CD4-positive, alpha-beta T cell (primary cell): ENCODE data around the gene MXI1. TPM values are rescaled to one million over a fixed set of nuclear protein-coding genes. Genes with fewer than 3 reads are reported as not detected.

Source experiments
- ATAC-seq: fragments of 200-7000 bp; cut with Tn5 transposase; one replicate; pipeline ENCODE4 v1.10.0; 2022; ENCODE audit warnings: mild to moderate bottlenecking; ENCODE audit not compliant: poor library complexity
- CTCF ChIA-PET: fragments of 350-600 bp; sonication (Branson Sonifier 250); formaldehyde crosslinking; loops from one replicate; lab custom pipeline; 2021; ENCODE audit warnings: antibody characterized with exemption, inconsistent platforms; lab: Charles Lee
- POLR2A ChIA-PET: fragments of 350-600 bp; sonication (Branson Sonifier 250); formaldehyde crosslinking; loops from one replicate; lab custom pipeline; 2021; ENCODE audit warnings: antibody characterized with exemption, inconsistent platforms; lab: Charles Lee
- DNase-seq, 14 experiments: peaks; one replicate each; pipeline ENCODE4 v3.0.0-alpha.2; 2013 to 2020; ENCODE audit warnings: mixed read lengths in 2 of 14
- H3K27ac ChIP-seq, 2 donors: one replicate each; pipeline versions ENCODE4 v1.5.1 to v1.7.0; 2013; ENCODE audit warnings: low read length in 2 of 2, low read depth in 1 of 2, mild to moderate bottlenecking in 1 of 2
- H3K27me3 ChIP-seq, 2 experiments: 1 replicate in 1 of 2; 2 replicates in 1 of 2; pipeline versions ENCODE4 v1.6.1 to v1.7.0; 2013; ENCODE audit warnings: low read length in 2 of 2, control low read depth in 1 of 2, mild to moderate bottlenecking in 1 of 2, moderate library complexity in 1 of 2; ENCODE audit not compliant: insufficient read depth in 2 of 2, control insufficient read depth in 1 of 2
- H3K36me3 ChIP-seq: one replicate; pipeline ENCODE4 v1.6.1; 2013; ENCODE audit warnings: low read length, control low read depth; ENCODE audit not compliant: insufficient read depth
- H3K4me1 ChIP-seq: one replicate; pipeline ENCODE4 v1.6.1; 2013; ENCODE audit warnings: low read length, control low read depth; ENCODE audit not compliant: insufficient read depth
- H3K4me3 ChIP-seq: one replicate; pipeline ENCODE4 v1.5.1; 2013; ENCODE audit warnings: mild to moderate bottlenecking, low read length, moderate library complexity
- H3K9me3 ChIP-seq, 2 experiments: 1 replicate in 1 of 2; 2 replicates in 1 of 2; pipeline versions ENCODE4 v1.6.1 to v1.7.0; 2013; ENCODE audit warnings: low read length in 2 of 2, mild to moderate bottlenecking in 2 of 2, control low read depth in 1 of 2, moderate library complexity in 1 of 2; ENCODE audit not compliant: control insufficient read depth in 1 of 2, insufficient read depth in 1 of 2
- H3K27ac Mint-ChIP-seq: one replicate; pipeline ENCODE4 v1.8.0; 2020; ENCODE audit warnings: mixed read lengths
- H3K27me3 Mint-ChIP-seq: one replicate; pipeline ENCODE4 v1.8.0; 2021; ENCODE audit warnings: mixed read lengths
- H3K36me3 Mint-ChIP-seq: one replicate; pipeline ENCODE4 v1.8.0; 2021; ENCODE audit warnings: low read depth, mixed read lengths
- H3K4me1 Mint-ChIP-seq: one replicate; pipeline ENCODE4 v1.8.0; 2021; ENCODE audit warnings: low read depth, mixed read lengths
- H3K4me3 Mint-ChIP-seq: one replicate; pipeline ENCODE4 v1.8.0; 2020; ENCODE audit warnings: mild to moderate bottlenecking, mixed read lengths
- H3K9me3 Mint-ChIP-seq: one replicate; pipeline ENCODE4 v1.8.0; 2020; ENCODE audit warnings: mixed read lengths
- intact Hi-C, 2 experiments: fragments of 100-400 bp; cut with DNase I in 1 of 2; cut with micrococcal nuclease in 1 of 2; formaldehyde crosslinking; loops; one replicate each; pipeline versions ENCODE4 v1.15.1 to v1.9.0; 2023 to 2025; cut with DNase I, micrococcal nuclease
- total RNA-seq, 174 experiments: library from RNA in 2 of 174; stranded (reverse) in 2 of 174; gene quantifications; one replicate each; pipeline ENCODE4 v1.2.3 and lab custom pipeline; 2021 to 2026
- TF ChIP-seq, protein P1 (sequence below): fragments of 200-600 bp; IDR thresholded peaks from one replicate; pipeline ENCODE4 v1.8.0; 2022; ENCODE audit warnings: antibody characterized with exemption, mild to moderate bottlenecking

Gene MXI1
- total RNA-seq, 2 experiments from 2014 or later: 74.3 to 84.3 TPM

DNA sequence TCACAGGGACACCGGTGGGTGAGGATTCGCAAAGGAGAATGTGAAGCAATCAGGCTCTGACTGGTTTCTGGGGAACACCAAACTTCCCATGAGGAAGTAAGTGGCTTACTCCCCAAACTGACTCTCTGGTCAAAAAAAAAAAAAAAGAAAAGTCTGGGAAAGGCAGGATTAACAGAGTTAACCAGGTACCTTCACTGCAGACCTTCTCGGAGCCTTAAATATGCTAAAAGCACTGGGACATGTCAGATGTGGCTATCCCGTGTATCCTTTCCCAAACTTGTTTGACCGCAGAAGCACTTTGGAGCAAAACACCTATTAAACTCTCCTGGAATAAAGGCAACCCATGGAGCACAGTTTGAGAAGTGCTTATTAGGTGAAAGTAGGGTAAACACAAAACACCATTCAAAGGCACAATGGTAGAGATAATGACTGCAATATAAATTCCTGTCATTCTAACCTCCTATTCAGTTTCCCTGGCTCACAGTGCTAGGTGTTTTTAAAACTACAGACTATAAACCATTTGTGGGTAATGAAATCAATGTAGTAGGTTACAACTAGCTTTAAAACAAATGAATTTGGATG lies 44.1 kb upstream of the MXI1 start:
- intact Hi-C loops: no loop called here
- H3K27ac ChIP-seq: no peak overlapping the region
- H3K4me3 ChIP-seq: no peak overlapping the region
- Mint-ChIP-seq H3K4me3 (no peak overlapping the region), H3K36me3 (no peaks in the 10 kb centered on the region), H3K27me3 (peaks cover 87% of the 10 kb centered on the region), H3K4me1 (peaks cover 2% of the 10 kb centered on the region), H3K9me3 (no peaks in the 10 kb centered on the region), H3K27ac (no peak overlapping the region)
- no peaks in the 10 kb centered on the region for H3K36me3 ChIP-seq
- POLR2A ChIA-PET: interaction anchor here (1.4 kb wide), 1 partner anchor 49 kb away, joined by 3 read pairs; no protein-coding TSS in a partner anchor
- H3K4me1 ChIP-seq: peaks cover 3% of the 10 kb centered on the region
- DNase-seq (no peak), ATAC-seq (no peak)
- peaks cover 60 to 62% of the 10 kb centered on the region in 2 experiments for H3K27me3 ChIP-seq
- TF ChIP-seq, protein P1, sequence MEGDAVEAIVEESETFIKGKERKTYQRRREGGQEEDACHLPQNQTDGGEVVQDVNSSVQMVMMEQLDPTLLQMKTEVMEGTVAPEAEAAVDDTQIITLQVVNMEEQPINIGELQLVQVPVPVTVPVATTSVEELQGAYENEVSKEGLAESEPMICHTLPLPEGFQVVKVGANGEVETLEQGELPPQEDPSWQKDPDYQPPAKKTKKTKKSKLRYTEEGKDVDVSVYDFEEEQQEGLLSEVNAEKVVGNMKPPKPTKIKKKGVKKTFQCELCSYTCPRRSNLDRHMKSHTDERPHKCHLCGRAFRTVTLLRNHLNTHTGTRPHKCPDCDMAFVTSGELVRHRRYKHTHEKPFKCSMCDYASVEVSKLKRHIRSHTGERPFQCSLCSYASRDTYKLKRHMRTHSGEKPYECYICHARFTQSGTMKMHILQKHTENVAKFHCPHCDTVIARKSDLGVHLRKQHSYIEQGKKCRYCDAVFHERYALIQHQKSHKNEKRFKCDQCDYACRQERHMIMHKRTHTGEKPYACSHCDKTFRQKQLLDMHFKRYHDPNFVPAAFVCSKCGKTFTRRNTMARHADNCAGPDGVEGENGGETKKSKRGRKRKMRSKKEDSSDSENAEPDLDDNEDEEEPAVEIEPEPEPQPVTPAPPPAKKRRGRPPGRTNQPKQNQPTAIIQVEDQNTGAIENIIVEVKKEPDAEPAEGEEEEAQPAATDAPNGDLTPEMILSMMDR: no peak
- no peaks in the 10 kb centered on the region for H3K9me3 ChIP-seq
- CTCF ChIA-PET: no interaction called here

DNA sequence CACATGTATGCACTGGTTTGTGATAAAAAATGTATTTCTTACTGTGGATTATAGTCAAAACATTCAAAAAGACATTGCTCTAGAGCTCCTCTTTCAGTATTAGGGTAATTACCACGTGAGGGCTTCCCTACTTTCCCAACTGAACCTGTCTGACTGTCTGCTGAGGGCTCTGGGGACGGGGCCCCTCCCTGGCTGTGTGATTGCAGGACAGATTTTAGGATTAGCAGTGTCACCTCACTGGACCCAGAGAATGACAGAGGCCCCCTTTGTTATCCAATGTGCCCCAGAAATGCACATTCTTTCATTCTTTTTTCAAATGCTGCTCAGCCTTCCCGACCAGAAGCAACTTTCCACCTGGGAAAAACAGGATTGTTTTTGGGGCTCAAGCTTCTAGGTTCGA lies 43.6 kb upstream of the MXI1 start:
- intact Hi-C loops: no loop called here
- Mint-ChIP-seq H3K4me1 (peaks cover 6% of the 10 kb centered on the region), H3K27ac (no peak overlapping the region), H3K27me3 (peaks cover 87% of the 10 kb centered on the region), H3K36me3 (no peaks in the 10 kb centered on the region), H3K9me3 (no peaks in the 10 kb centered on the region), H3K4me3 (no peak overlapping the region)
- H3K27me3 ChIP-seq: peaks cover 60 to 61% of the 10 kb centered on the region in 2 experiments
- POLR2A ChIA-PET: interaction anchor here (1.4 kb wide), 1 partner anchor 48 kb away, joined by 3 read pairs; no protein-coding TSS in a partner anchor
- TF ChIP-seq, protein P1: no peak
- H3K36me3 ChIP-seq: no peaks in the 10 kb centered on the region
- H3K9me3 ChIP-seq: no peaks in the 10 kb centered on the region
- H3K4me3 ChIP-seq: no peak overlapping the region
- CTCF ChIA-PET: no interaction called here
- DNase-seq (no peak), ATAC-seq (no peak)
- H3K4me1 ChIP-seq: peaks cover 9% of the 10 kb centered on the region
- no peak overlapping the region for H3K27ac ChIP-seq

DNA sequence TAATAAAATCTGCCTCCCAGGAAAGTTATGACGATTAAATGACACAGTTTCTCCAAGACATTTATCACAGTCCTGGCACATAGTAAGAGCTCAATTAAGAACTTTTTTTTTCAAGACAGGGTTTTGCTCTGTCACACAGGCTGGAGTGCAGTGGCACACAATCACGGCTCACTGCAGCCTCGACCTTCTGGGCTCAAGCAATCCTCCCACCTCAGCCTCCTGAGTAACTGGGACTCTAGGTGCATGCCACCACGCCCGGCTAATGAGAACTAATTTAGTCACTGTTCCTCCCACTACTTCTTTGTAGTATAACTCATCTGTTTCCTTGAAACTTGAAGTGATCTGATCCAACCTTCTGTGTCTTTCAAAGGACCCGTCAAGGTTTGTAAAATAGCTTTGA lies 42.2 kb upstream of the MXI1 start:
- Mint-ChIP-seq H3K4me3 (no peak overlapping the region), H3K4me1 (peaks cover 20% of the 10 kb centered on the region), H3K27ac (no peak overlapping the region), H3K9me3 (no peaks in the 10 kb centered on the region), H3K36me3 (no peaks in the 10 kb centered on the region), H3K27me3 (peaks cover 88% of the 10 kb centered on the region)
- DNase-seq (no peak), ATAC-seq (no peak)
- peaks cover 59 to 61% of the 10 kb centered on the region in 2 experiments for H3K27me3 ChIP-seq
- TF ChIP-seq, protein P1: no peak
- H3K36me3 ChIP-seq: no peaks in the 10 kb centered on the region
- H3K27ac ChIP-seq: no peak overlapping the region
- ChIA-PET CTCF (interaction anchor here (0.9 kb wide), 1 partner anchor 41 kb away, joined by 3 read pairs; no protein-coding TSS in a partner anchor), POLR2A (interaction anchor here (1.5 to 1.9 kb wide), 2 partner anchors 9 to 46 kb away, joined by 4 to 8 read pairs; no protein-coding TSS in a partner anchor)
- H3K9me3 ChIP-seq: no peaks in the 10 kb centered on the region
- no peak overlapping the region for H3K4me3 ChIP-seq
- intact Hi-C loops: no loop called here
- peaks cover 13% of the 10 kb centered on the region for H3K4me1 ChIP-seq
